OCI-LY1 (cell line): ENCODE measurements around the gene INPP4A.

ENCODE experiments used
- H2AFZ ChIP-seq: fragments of 200-600 bp; sonication (generic), shearing (Covaris generic); 2 replicates; pipeline ENCODE4 v1.6.0; 2014; ENCODE audit warnings: antibody characterized with exemption, mild to moderate bottlenecking, low read length
- H3F3A ChIP-seq: fragments of 200-600 bp; sonication (generic), shearing (Covaris generic); 2 replicates; pipeline ENCODE4 v1.6.0; 2014; ENCODE audit warnings: mild to moderate bottlenecking, antibody characterized with exemption, low read length, moderate library complexity; ENCODE audit not compliant: insufficient read depth
- H3K27ac ChIP-seq: fragments of 200-600 bp; sonication (generic); 2 replicates; pipeline ENCODE4 v1.5.1; 2014; ENCODE audit warnings: low read length, mixed run types, mild to moderate bottlenecking, low read depth; ENCODE audit not compliant: poor library complexity, severe bottlenecking
- H3K27me3 ChIP-seq: fragments of 200-600 bp; sonication (generic); 2 replicates; pipeline ENCODE4 v1.6.0; 2014; ENCODE audit warnings: antibody characterized with exemption, mild to moderate bottlenecking, low read length, moderate library complexity; ENCODE audit not compliant: insufficient read depth
- H3K36me3 ChIP-seq: fragments of 200-600 bp; sonication (generic); 2 replicates; pipeline ENCODE4 v1.6.1; 2014; ENCODE audit warnings: mild to moderate bottlenecking, antibody characterized with exemption, low read length, moderate library complexity, mixed read lengths; ENCODE audit not compliant: insufficient read depth
- H3K4me1 ChIP-seq: fragments of 200-600 bp; sonication (generic); 2 replicates; pipeline ENCODE4 v1.5.1; 2014; ENCODE audit warnings: mild to moderate bottlenecking, low read length, moderate library complexity; ENCODE audit not compliant: insufficient read depth, severe bottlenecking
- H3K4me2 ChIP-seq: fragments of 200-600 bp; sonication (generic), shearing (Covaris generic); 2 replicates; pipeline ENCODE4 v1.6.1; 2014; ENCODE audit warnings: low read length
- H3K4me3 ChIP-seq: fragments of 200-600 bp; sonication (generic); 2 replicates; pipeline ENCODE4 v1.5.1; 2014; ENCODE audit warnings: low read length, low read depth, mild to moderate bottlenecking, mixed read lengths; ENCODE audit not compliant: poor library complexity, severe bottlenecking
- H3K79me2 ChIP-seq: fragments of 200-600 bp; shearing (Covaris generic); 2 replicates; pipeline ENCODE4 v1.6.1; 2016; ENCODE audit warnings: mixed run types, low read length, mixed read lengths; ENCODE audit not compliant: insufficient read depth
- H3K9ac ChIP-seq: fragments of 200-600 bp; sonication (generic), shearing (Covaris generic); 2 replicates; pipeline ENCODE4 v1.6.1; 2014; ENCODE audit warnings: mild to moderate bottlenecking, low read length, mixed read lengths
- H3K9me2 ChIP-seq: fragments of 200-600 bp; sonication (generic), shearing (Covaris generic); 2 replicates; pipeline ENCODE4 v1.6.1; 2014; ENCODE audit warnings: low read depth, mild to moderate bottlenecking, low read length, mixed read lengths
- H3K9me3 ChIP-seq: fragments of 200-600 bp; shearing (Covaris generic); 2 replicates; pipeline ENCODE4 v1.6.1; 2014; ENCODE audit warnings: low read length, mixed read lengths
- H4K20me1 ChIP-seq: fragments of 200-600 bp; sonication (generic), shearing (Covaris generic); 2 replicates; pipeline ENCODE4 v1.6.0; 2016; ENCODE audit warnings: mild to moderate bottlenecking, low read length; ENCODE audit not compliant: insufficient read depth
- EZH2 ChIP-seq: fragments of 200-600 bp; sonication (generic), shearing (Covaris generic); IDR thresholded peaks from 2 replicates; pipeline ENCODE4 v1.8.0; 2017; ENCODE audit warnings: borderline replicate concordance, mixed run types, mild to moderate bottlenecking, antibody characterized with exemption, low read length, moderate library complexity, mixed read lengths
- TF ChIP-seq, protein P1 (sequence below): fragments of 200-600 bp; sonication (generic), shearing (Covaris generic); IDR thresholded peaks from 2 replicates; pipeline ENCODE4 v1.5.1; 2017; ENCODE audit warnings: mild to moderate bottlenecking, antibody characterized with exemption, low read length, moderate library complexity, mixed read lengths

Gene INPP4A

DNA sequence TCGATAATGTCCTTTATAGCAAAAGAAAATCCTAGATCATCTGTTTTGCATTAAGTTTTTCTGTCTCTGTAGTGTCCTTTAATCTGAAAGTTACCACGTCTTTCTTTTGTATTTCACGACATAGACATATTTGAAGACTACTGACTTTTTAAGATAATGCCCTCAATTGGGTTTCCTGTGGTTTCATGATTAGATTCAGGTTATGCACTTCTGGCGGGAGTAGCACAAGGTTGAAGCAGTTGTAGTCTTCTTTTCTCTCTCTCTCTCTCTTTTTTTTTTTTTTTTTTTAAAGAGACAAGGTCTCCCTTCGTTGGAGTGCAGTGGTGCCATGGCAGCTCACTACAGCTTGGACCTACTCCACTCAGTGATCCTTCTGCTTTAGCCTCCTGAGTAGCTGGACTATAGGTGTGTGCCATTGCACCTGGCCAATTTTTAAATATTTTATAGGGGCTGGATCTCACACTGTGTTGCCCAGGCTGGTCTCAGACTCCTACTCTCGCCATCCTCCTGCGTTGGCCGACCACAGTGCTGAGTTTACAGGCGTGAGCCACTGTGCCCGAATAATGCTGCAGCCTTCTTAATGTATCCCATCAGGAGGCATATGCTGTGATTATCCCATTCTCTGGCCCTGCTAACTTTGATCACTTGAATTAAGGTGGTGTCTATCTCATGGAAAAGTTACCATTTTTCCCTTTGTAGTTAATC, 3.9 kb downstream of the INPP4A start:
- Histone ChIP-seq H3K9me3 (no peaks in the 10 kb centered on the region), H3K36me3 (no peaks in the 10 kb centered on the region), H3K9ac (no peak overlapping the region), H3K4me3 (no peak overlapping the region), H4K20me1 (no peaks in the 10 kb centered on the region; the same call in 1 of the 2 replicates), H3K4me2 (no peak overlapping the region), H3K27ac (no peak overlapping the region), H2AFZ (no peak overlapping the region), H3F3A (no peaks in the 10 kb centered on the region), H3K9me2 (no peaks in the 10 kb centered on the region), H3K79me2 (no peaks in the 10 kb centered on the region), H3K27me3 (no peaks in the 10 kb centered on the region), H3K4me1 (peaks cover 18% of the 10 kb centered on the region)
- TF ChIP-seq, protein P1, sequence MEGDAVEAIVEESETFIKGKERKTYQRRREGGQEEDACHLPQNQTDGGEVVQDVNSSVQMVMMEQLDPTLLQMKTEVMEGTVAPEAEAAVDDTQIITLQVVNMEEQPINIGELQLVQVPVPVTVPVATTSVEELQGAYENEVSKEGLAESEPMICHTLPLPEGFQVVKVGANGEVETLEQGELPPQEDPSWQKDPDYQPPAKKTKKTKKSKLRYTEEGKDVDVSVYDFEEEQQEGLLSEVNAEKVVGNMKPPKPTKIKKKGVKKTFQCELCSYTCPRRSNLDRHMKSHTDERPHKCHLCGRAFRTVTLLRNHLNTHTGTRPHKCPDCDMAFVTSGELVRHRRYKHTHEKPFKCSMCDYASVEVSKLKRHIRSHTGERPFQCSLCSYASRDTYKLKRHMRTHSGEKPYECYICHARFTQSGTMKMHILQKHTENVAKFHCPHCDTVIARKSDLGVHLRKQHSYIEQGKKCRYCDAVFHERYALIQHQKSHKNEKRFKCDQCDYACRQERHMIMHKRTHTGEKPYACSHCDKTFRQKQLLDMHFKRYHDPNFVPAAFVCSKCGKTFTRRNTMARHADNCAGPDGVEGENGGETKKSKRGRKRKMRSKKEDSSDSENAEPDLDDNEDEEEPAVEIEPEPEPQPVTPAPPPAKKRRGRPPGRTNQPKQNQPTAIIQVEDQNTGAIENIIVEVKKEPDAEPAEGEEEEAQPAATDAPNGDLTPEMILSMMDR: no peak
- TF ChIP-seq EZH2: no peak

GRCh38 chr2:98452396-98453027, 7.9 kb downstream of the INPP4A start:
- H3F3A ChIP-seq: no peaks in the 10 kb centered on the region
- no peaks in the 10 kb centered on the region for H3K27me3 ChIP-seq
- H3K9me2 ChIP-seq: no peaks in the 10 kb centered on the region
- H3K79me2 ChIP-seq: no peaks in the 10 kb centered on the region
- no peaks in the 10 kb centered on the region for H3K36me3 ChIP-seq
- no peak overlapping the region for H3K9ac ChIP-seq
- H3K27ac ChIP-seq: no peak overlapping the region
- peaks cover 20% of the 10 kb centered on the region for H3K4me1 ChIP-seq
- no peak overlapping the region for H3K4me2 ChIP-seq
- TF ChIP-seq, protein P1: no peak
- TF ChIP-seq EZH2: no peak
- no peaks in the 10 kb centered on the region for H3K9me3 ChIP-seq
- no peak overlapping the region for H2AFZ ChIP-seq
- no peak overlapping the region for H3K4me3 ChIP-seq
- no peaks in the 10 kb centered on the region for H4K20me1 ChIP-seq

GRCh38 chr2:98453083-98453482, 8.4 kb downstream of the INPP4A start:
- no peaks in the 10 kb centered on the region for H3K9me3 ChIP-seq
- H3K27ac ChIP-seq: no peak overlapping the region
- no peak for TF ChIP-seq EZH2
- TF ChIP-seq, protein P1: no peak
- no peaks in the 10 kb centered on the region for H3K27me3 ChIP-seq
- H4K20me1 ChIP-seq: no peaks in the 10 kb centered on the region
- no peaks in the 10 kb centered on the region for H3K79me2 ChIP-seq
- H3K4me2 ChIP-seq: no peak overlapping the region
- no peak overlapping the region for H3K9ac ChIP-seq
- no peak overlapping the region for H3K4me3 ChIP-seq
- H3K9me2 ChIP-seq: no peaks in the 10 kb centered on the region
- peaks cover 20% of the 10 kb centered on the region for H3K4me1 ChIP-seq
- H3K36me3 ChIP-seq: no peaks in the 10 kb centered on the region
- no peak overlapping the region for H2AFZ ChIP-seq
- H3F3A ChIP-seq: no peaks in the 10 kb centered on the region
